ENCODE data around the gene MAP3K10.

GRCh38 chr19:40229484-40229883, 38.3 kb downstream of the MAP3K10 start:
- TF ChIP-seq POLR2A (IDR thresholded peaks at IDR 0.05) = no peak
- TF ChIP-seq, protein P1, sequence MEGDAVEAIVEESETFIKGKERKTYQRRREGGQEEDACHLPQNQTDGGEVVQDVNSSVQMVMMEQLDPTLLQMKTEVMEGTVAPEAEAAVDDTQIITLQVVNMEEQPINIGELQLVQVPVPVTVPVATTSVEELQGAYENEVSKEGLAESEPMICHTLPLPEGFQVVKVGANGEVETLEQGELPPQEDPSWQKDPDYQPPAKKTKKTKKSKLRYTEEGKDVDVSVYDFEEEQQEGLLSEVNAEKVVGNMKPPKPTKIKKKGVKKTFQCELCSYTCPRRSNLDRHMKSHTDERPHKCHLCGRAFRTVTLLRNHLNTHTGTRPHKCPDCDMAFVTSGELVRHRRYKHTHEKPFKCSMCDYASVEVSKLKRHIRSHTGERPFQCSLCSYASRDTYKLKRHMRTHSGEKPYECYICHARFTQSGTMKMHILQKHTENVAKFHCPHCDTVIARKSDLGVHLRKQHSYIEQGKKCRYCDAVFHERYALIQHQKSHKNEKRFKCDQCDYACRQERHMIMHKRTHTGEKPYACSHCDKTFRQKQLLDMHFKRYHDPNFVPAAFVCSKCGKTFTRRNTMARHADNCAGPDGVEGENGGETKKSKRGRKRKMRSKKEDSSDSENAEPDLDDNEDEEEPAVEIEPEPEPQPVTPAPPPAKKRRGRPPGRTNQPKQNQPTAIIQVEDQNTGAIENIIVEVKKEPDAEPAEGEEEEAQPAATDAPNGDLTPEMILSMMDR (IDR thresholded peaks at IDR 0.05) = no peak
